PC-9 (cell line): ENCODE results near the gene CYS1. TPM values are rescaled to one million over a fixed set of nuclear protein-coding genes. Genes with fewer than 3 reads are reported as not detected.

Source experiments
- BruUV-seq: library from RNA; stranded (reverse); fragments of 400-500 nt; replicated peaks from 2 replicates; lab custom pipeline; 2021; lab: Mats Ljungman, UMichigan
- CTCF ChIA-PET: fragments of 300-600 bp; sonication (Branson Sonifier 250); formaldehyde crosslinking; loops from one replicate; lab custom pipeline; 2022; ENCODE audit warnings: antibody characterized with exemption; lab: Charles Lee
- POLR2A ChIA-PET: fragments of 300-600 bp; sonication (Branson Sonifier 250); formaldehyde crosslinking; loops from one replicate; lab custom pipeline; 2022; ENCODE audit warnings: antibody characterized with exemption; ENCODE audit not compliant: unreplicated experiment; lab: Charles Lee
- DNase-seq, 2 experiments: peaks; one replicate each; pipeline versions ENCODE4 v3.0.0 to v3.0.0-alpha.2; 2015 to 2022; ENCODE audit warnings: mixed read lengths in 1 of 2
- H2AFZ ChIP-seq: fragments of 200-600 bp; sonication (generic); 2 replicates; pipeline ENCODE4 v1.8.1; 2017; ENCODE audit warnings: antibody characterized with exemption
- H3F3A ChIP-seq: fragments of 200-600 bp; sonication (generic); 2 replicates; pipeline ENCODE4 v1.8.1; 2017; ENCODE audit warnings: antibody characterized with exemption, mild to moderate bottlenecking, low read depth; ENCODE audit not compliant: insufficient read depth
- H3K27ac ChIP-seq: fragments of 200-600 bp; sonication (generic); 2 replicates; pipeline ENCODE4 v1.6.1; 2016; ENCODE audit warnings: mixed run types
- H3K27me3 ChIP-seq: fragments of 200-600 bp; sonication (generic); 2 replicates; pipeline ENCODE4 v1.6.1; 2016; ENCODE audit warnings: low read depth, mixed run types; ENCODE audit not compliant: insufficient read depth
- H3K36me3 ChIP-seq: fragments of 200-600 bp; sonication (generic); 2 replicates; pipeline ENCODE4 v1.6.1; 2016; ENCODE audit warnings: low read depth, mixed run types
- H3K4me1 ChIP-seq: fragments of 200-600 bp; sonication (generic); replicated peaks from 2 replicates; pipeline ENCODE4 v1.6.1; 2016; ENCODE audit warnings: mixed run types; ENCODE audit not compliant: insufficient read depth
- H3K4me2 ChIP-seq: fragments of 200-600 bp; sonication (generic); 2 replicates; pipeline ENCODE4 v1.6.1; 2017; ENCODE audit warnings: mixed run types
- H3K4me3 ChIP-seq: fragments of 200-600 bp; sonication (generic); 2 replicates; pipeline ENCODE4 v1.6.1; 2016; ENCODE audit warnings: mixed run types
- H3K79me2 ChIP-seq: fragments of 200-600 bp; sonication (generic); 2 replicates; pipeline ENCODE4 v1.6.1; 2017; ENCODE audit warnings: low read depth, mixed run types
- H3K9me2 ChIP-seq: fragments of 200-600 bp; sonication (generic); 2 replicates; pipeline ENCODE4 v1.8.1; 2017; ENCODE audit warnings: mild to moderate bottlenecking; ENCODE audit not compliant: insufficient read depth
- H3K9me3 ChIP-seq: fragments of 200-600 bp; sonication (generic); 2 replicates; pipeline ENCODE4 v1.8.1; 2016; ENCODE audit warnings: low read depth; ENCODE audit not compliant: insufficient read depth
- H4K20me1 ChIP-seq: fragments of 200-600 bp; sonication (generic); 2 replicates; pipeline ENCODE4 v1.8.1; 2017; ENCODE audit not compliant: insufficient read depth
- EZH2 ChIP-seq: fragments of 200-600 bp; sonication (generic); IDR thresholded peaks from 2 replicates; pipeline ENCODE4 v1.8.0; 2017; ENCODE audit warnings: antibody characterized with exemption, low read depth
- intact Hi-C: fragments of 100-400 bp; cut with micrococcal nuclease; formaldehyde crosslinking; loops from one replicate; pipeline ENCODE4 v1.10.0; 2022; ENCODE audit not compliant: unreplicated experiment
- total RNA-seq: library from RNA; stranded (reverse); gene quantifications from 2 replicates; pipeline ENCODE4 v1.2.3, GENCODE V29; 2021
- TF ChIP-seq, protein P1 (sequence below): fragments of 200-600 bp; sonication (generic); conservative IDR thresholded peaks from 2 replicates; pipeline ENCODE4 v1.6.1; 2017; ENCODE audit warnings: mixed run types, antibody characterized with exemption, mild to moderate bottlenecking, moderate library complexity

CYS1 gene
- total RNA-seq, 1 experiment from 2014 or later = 0.61 TPM

- Histone ChIP-seq H3F3A (peaks cover 7% of the 10 kb centered on the region), H3K4me1 (peaks cover 9% of the 10 kb centered on the region; the same call in 1 of the 2 replicates), H3K9me2 (no peaks in the 10 kb centered on the region), H3K4me2 (no peak overlapping the region), H3K4me3 (no peak overlapping the region), H3K27me3 (no peaks in the 10 kb centered on the region), H2AFZ (no peak overlapping the region), H3K9me3 (no peaks in the 10 kb centered on the region), H4K20me1 (no peaks in the 10 kb centered on the region), H3K36me3 (no peaks in the 10 kb centered on the region), H3K27ac (no peak overlapping the region), H3K79me2 (no peaks in the 10 kb centered on the region)
- DNase-seq = no peak
- ChIA-PET CTCF (no interaction called here), POLR2A (no interaction called here)
- intact Hi-C loops = no loop called here
- BruUV-seq = no TSS peak
- TF ChIP-seq, protein P1, sequence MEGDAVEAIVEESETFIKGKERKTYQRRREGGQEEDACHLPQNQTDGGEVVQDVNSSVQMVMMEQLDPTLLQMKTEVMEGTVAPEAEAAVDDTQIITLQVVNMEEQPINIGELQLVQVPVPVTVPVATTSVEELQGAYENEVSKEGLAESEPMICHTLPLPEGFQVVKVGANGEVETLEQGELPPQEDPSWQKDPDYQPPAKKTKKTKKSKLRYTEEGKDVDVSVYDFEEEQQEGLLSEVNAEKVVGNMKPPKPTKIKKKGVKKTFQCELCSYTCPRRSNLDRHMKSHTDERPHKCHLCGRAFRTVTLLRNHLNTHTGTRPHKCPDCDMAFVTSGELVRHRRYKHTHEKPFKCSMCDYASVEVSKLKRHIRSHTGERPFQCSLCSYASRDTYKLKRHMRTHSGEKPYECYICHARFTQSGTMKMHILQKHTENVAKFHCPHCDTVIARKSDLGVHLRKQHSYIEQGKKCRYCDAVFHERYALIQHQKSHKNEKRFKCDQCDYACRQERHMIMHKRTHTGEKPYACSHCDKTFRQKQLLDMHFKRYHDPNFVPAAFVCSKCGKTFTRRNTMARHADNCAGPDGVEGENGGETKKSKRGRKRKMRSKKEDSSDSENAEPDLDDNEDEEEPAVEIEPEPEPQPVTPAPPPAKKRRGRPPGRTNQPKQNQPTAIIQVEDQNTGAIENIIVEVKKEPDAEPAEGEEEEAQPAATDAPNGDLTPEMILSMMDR = no peak
- TF ChIP-seq EZH2 = no peak
Observed at GRCh38 chr2:10061221-10061925, 18.8 kb downstream of the CYS1 start.

DNA sequence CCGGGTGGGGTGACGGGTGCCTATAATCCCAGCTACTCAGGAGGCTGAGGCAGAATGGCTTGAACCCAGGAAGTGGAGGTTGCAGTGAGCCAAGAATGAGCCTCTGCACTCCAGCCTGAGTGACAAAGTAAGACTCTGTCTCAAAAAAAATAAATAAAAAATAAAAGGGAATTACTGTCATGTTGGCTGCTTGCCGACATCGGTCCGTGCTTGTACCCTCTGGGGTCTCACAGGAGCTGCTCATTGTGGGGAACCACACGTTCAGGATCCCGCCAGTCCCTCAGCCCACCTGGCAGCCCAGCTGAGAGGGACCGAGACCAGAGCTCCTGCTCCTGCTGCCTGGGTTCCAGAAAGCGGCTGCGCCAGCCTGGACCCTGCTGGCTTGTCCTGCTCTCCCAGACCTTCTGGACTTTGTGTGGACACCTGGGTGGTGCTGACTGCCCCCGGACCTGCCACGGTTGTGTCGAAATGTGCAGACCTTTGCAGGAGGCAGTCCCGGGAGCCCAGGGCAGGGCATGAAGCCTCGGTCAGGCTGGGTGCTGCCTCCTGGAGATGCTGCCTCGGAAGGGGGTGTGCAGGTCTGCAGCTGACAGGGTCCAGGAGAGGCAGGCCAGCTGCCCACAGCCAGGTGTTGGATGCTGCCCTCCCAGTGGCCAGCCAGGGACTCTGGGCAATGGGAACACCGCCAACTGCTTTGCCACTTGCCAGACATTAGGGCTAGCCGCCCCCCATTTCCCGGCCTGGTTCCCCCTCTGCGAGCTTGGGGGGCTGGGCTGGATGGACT is 20.5 kb downstream of the CYS1 start:
- no peak overlapping the region for H3K4me3 ChIP-seq
- no peak overlapping the region for H3K4me2 ChIP-seq
- POLR2A ChIA-PET = no interaction called here
- 0 out of 2 replicates have a peak, but pooled peaks cover 6% of the 10 kb centered on the region for H3K36me3 ChIP-seq
- H4K20me1 ChIP-seq = no peaks in the 10 kb centered on the region
- no peaks in the 10 kb centered on the region for H3K9me2 ChIP-seq
- no TSS peak for BruUV-seq
- no peak overlapping the region for H3K27ac ChIP-seq
- H3K9me3 ChIP-seq = no peaks in the 10 kb centered on the region
- H3F3A ChIP-seq = peaks cover 7% of the 10 kb centered on the region
- H3K27me3 ChIP-seq = no peaks in the 10 kb centered on the region
- TF ChIP-seq, protein P1 = no peak
- TF ChIP-seq EZH2 = no peak
- H3K79me2 ChIP-seq = no peaks in the 10 kb centered on the region
- intact Hi-C loops = loop anchor here (10.0 kb wide), 1 partner anchor 425 kb away; the partner anchor contains the start of gene YWHAQ
- no peak overlapping the region for H2AFZ ChIP-seq
- no peak for DNase-seq
- peaks cover 10% of the 10 kb centered on the region; the same call in 1 of the 2 replicates for H3K4me1 ChIP-seq
- CTCF ChIA-PET = no interaction called here

DNA sequence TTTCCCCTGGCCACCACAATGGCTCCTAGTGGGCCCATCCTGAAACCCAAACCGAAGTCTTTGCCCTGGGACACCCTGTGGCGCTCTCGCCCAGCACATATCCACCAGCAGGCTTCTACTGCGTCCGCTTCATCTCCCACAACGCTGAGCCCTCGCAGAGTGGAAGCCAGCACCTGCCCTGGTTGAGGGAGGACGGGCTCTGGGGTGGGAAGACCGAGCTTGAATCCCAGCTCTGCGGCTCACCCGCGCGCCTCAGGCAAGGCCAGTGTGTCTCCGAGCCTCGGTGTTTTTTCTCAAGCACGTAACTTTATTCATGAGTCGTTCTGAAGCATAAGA is 21.2 kb downstream of the CYS1 start:
- Histone ChIP-seq H3K36me3 (peaks cover 12% of the 10 kb centered on the region; the same call in 1 of the 2 replicates), H4K20me1 (no peaks in the 10 kb centered on the region), H3K79me2 (no peaks in the 10 kb centered on the region), H3K27ac (no peak overlapping the region), H3K4me1 (peaks cover 10% of the 10 kb centered on the region; the same call in 1 of the 2 replicates), H3K27me3 (no peaks in the 10 kb centered on the region), H3K4me3 (no peak overlapping the region), H3K9me2 (no peaks in the 10 kb centered on the region), H3K4me2 (no peak overlapping the region), H3K9me3 (no peaks in the 10 kb centered on the region), H3F3A (peaks cover 7% of the 10 kb centered on the region), H2AFZ (no peak overlapping the region)
- intact Hi-C loops = loop anchor here (10.0 kb wide), 1 partner anchor 424 kb away; the partner anchor contains the start of gene YWHAQ
- BruUV-seq = no TSS peak
- CTCF ChIA-PET = no interaction called here
- POLR2A ChIA-PET = no interaction called here
- no peak for DNase-seq
- TF ChIP-seq, protein P1 = no peak
- no peak for TF ChIP-seq EZH2
